ENCODE measurements around the gene FAM181A.

The FAM181A gene

DNA sequence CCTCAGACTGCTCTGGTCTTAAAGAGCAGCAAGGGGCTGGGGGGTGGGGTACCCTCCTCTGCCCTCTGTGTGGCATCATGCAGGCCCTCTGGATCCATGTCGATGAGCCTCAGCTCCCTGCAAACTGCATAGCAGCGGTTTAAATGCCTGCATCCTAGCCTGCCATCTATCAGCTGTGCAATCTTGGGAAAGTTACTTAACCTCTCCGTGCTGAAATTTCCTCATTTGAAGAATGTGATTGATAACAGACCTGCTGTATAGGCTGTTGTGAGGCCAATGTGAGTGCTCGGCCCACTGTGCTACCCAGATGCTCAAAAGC, 3.8 kb downstream of the FAM181A start:
- no peaks in the 10 kb centered on the region for H3K4me1 ChIP-seq (ENCODE audit: insufficient read depth, low read length, severe bottlenecking)
- no peaks in the 10 kb centered on the region for H4K20me1 ChIP-seq (ENCODE audit: insufficient read depth, low read length)
- no peak overlapping the region for H3K9ac ChIP-seq (ENCODE audit: low read length)
- H3K27me3 ChIP-seq (ENCODE audit: insufficient read depth, low read length): no peaks in the 10 kb centered on the region
- TF ChIP-seq CTCF (IDR thresholded peaks at IDR 0.05; ENCODE audit: low read length) (no peak), EZH2 (IDR thresholded peaks at IDR 0.05; ENCODE audit: borderline replicate concordance, low read length) (no peak)
- H3K4me2 ChIP-seq (ENCODE audit: low read length): no peak overlapping the region
- peaks cover 54% of the 10 kb centered on the region for H3K36me3 ChIP-seq (ENCODE audit: insufficient read depth, low read length)
- no peaks in the 10 kb centered on the region for H3K79me2 ChIP-seq (ENCODE audit: insufficient read depth, low read length)
- H3K9me2 ChIP-seq (ENCODE audit: low read depth, low read length): no peaks in the 10 kb centered on the region
- H3K4me3 ChIP-seq (ENCODE audit: low read depth, low read length, poor library complexity, severe bottlenecking): no peak overlapping the region
- H3K27ac ChIP-seq (ENCODE audit: low read depth, low read length, poor library complexity, severe bottlenecking): no peak overlapping the region
- H2AFZ ChIP-seq (ENCODE audit: low read length): no peak overlapping the region
- H3F3A ChIP-seq (ENCODE audit: insufficient read depth, low read length): no peaks in the 10 kb centered on the region
- H3K9me3 ChIP-seq (ENCODE audit: low read length): no peaks in the 10 kb centered on the region

DNA sequence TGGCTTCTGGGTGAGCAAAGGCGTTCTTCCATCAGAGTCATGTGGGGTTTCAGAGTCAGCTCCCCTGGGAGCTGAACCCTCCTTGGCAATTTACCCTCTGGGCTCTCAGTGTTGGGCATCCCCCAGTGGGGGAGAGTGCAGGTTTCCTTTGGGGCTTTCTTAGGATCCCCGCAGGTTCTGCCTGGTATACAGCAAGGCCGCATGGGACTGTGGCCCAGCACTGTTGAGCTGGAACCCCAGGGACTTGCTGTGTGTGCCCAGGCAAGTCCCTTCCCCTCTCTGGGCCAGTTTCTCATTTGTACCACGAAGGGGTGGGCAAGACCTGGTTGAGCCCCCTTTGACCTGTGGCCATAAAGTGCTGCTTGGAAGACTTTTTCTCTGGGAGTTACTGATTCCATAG, 5.5 kb downstream of the FAM181A start:
- no peak overlapping the region for H2AFZ ChIP-seq (ENCODE audit: low read length)
- H3K4me1 ChIP-seq (ENCODE audit: insufficient read depth, low read length, severe bottlenecking): no peaks in the 10 kb centered on the region
- H3K9me3 ChIP-seq (ENCODE audit: low read length): no peaks in the 10 kb centered on the region
- H3K27me3 ChIP-seq (ENCODE audit: insufficient read depth, low read length): no peaks in the 10 kb centered on the region
- H3K36me3 ChIP-seq (ENCODE audit: insufficient read depth, low read length): peaks cover 70% of the 10 kb centered on the region
- H4K20me1 ChIP-seq (ENCODE audit: insufficient read depth, low read length): no peaks in the 10 kb centered on the region
- no peaks in the 10 kb centered on the region for H3K79me2 ChIP-seq (ENCODE audit: insufficient read depth, low read length)
- no peak overlapping the region for H3K4me2 ChIP-seq (ENCODE audit: low read length)
- H3K9me2 ChIP-seq (ENCODE audit: low read depth, low read length): no peaks in the 10 kb centered on the region
- H3K9ac ChIP-seq (ENCODE audit: low read length): no peak overlapping the region
- no peaks in the 10 kb centered on the region for H3F3A ChIP-seq (ENCODE audit: insufficient read depth, low read length)
- H3K4me3 ChIP-seq (ENCODE audit: low read depth, low read length, poor library complexity, severe bottlenecking): no peak overlapping the region
- H3K27ac ChIP-seq (ENCODE audit: low read depth, low read length, poor library complexity, severe bottlenecking): no peak overlapping the region
- TF ChIP-seq EZH2 (IDR thresholded peaks at IDR 0.05; ENCODE audit: borderline replicate concordance, low read length) (no peak), CTCF (IDR thresholded peaks at IDR 0.05; ENCODE audit: low read length) (no peak)

- Histone ChIP-seq H2AFZ (ENCODE audit: low read length) (no peak overlapping the region), H3K27me3 (ENCODE audit: insufficient read depth, low read length) (no peaks in the 10 kb centered on the region), H3F3A (ENCODE audit: insufficient read depth, low read length) (no peaks in the 10 kb centered on the region), H3K79me2 (ENCODE audit: insufficient read depth, low read length) (no peaks in the 10 kb centered on the region), H3K9ac (ENCODE audit: low read length) (no peak overlapping the region), H3K4me1 (ENCODE audit: insufficient read depth, low read length, severe bottlenecking) (peaks cover 6% of the 10 kb centered on the region), H3K4me2 (ENCODE audit: low read length) (no peak overlapping the region), H4K20me1 (ENCODE audit: insufficient read depth, low read length) (no peaks in the 10 kb centered on the region), H3K36me3 (ENCODE audit: insufficient read depth, low read length) (peaks cover 89% of the 10 kb centered on the region), H3K27ac (ENCODE audit: low read depth, low read length, poor library complexity, severe bottlenecking) (no peak overlapping the region), H3K4me3 (ENCODE audit: low read depth, low read length, poor library complexity, severe bottlenecking) (no peak overlapping the region), H3K9me2 (ENCODE audit: low read depth, low read length) (no peaks in the 10 kb centered on the region), H3K9me3 (ENCODE audit: low read length) (no peaks in the 10 kb centered on the region)
- no peak for TF ChIP-seq EZH2 (IDR thresholded peaks at IDR 0.05; ENCODE audit: borderline replicate concordance, low read length)
- TF ChIP-seq CTCF (IDR thresholded peaks at IDR 0.05; ENCODE audit: low read length): no peak
Observed at GRCh38 chr14:93935213-93935612, 8.1 kb downstream of the FAM181A start.

Measured in OCI-LY1 (cell line).